ENCODE results near the gene AP2B1.

AP2B1 gene

GRCh38 chr17:35731239-35731916 lies 144.3 kb downstream of the AP2B1 start, which contains the start of gene RASL10B (continued):
- TF ChIP-seq ZBTB10 (tag by site-specific recombination; IDR thresholded peaks at IDR 0.05) (peak; percentile 92), ZNF23 (tag by site-specific recombination; IDR thresholded peaks at IDR 0.05; ENCODE audit: borderline replicate concordance) (no peak), ZNF214 (tag by site-specific recombination; IDR thresholded peaks at IDR 0.05; ENCODE audit: borderline replicate concordance) (no peak), ZBTB7A (tag by site-specific recombination; IDR thresholded peaks at IDR 0.05; ENCODE audit: low read depth) (no peak; the same call in 1 of the 2 replicates), ZNF555 (tag by site-specific recombination; conservative IDR thresholded peaks at IDR 0.05) (no peak), ZNF600 (tag by site-specific recombination; IDR thresholded peaks at IDR 0.05) (0 out of 2 replicates have a peak, but pooled peaks have one; percentile 33), ZBTB48 (tag by site-specific recombination; IDR thresholded peaks at IDR 0.05) (peak; percentile 59), PBX3 (CRISPR knock-in tag; IDR thresholded peaks at IDR 0.05) (0 out of 2 replicates have a peak, but pooled peaks have one; percentile 48), ZNF549 (tag by site-specific recombination; IDR thresholded peaks at IDR 0.05) (no peak), ZNF175 (tag by site-specific recombination; IDR thresholded peaks at IDR 0.05) (no peak), KLF1 (tag by site-specific recombination; IDR thresholded peaks at IDR 0.05) (0 out of 2 replicates have a peak, but pooled peaks have one; percentile 10), SCRT2 (tag by site-specific recombination; IDR thresholded peaks at IDR 0.05) (no peak), SP3 (tag by site-specific recombination; IDR thresholded peaks at IDR 0.05) (peak; percentile 45), ZNF548 (tag by site-specific recombination; IDR thresholded peaks at IDR 0.05) (no peak), ZNF529 (tag by site-specific recombination; IDR thresholded peaks at IDR 0.05; ENCODE audit: insufficient replicate concordance) (no peak), PRDM1 (tag by site-specific recombination; IDR thresholded peaks at IDR 0.05) (peak; percentile 83), ZNF629 (tag by site-specific recombination; IDR thresholded peaks at IDR 0.05) (peak; percentile 27; the same call in 1 of the 2 replicates), ZNF654 (tag by site-specific recombination; IDR thresholded peaks at IDR 0.05; ENCODE audit: low read depth) (no peak), ZNF623 (tag by site-specific recombination; IDR thresholded peaks at IDR 0.05) (no peak), ZNF341 (tag by site-specific recombination; IDR thresholded peaks at IDR 0.05; ENCODE audit: low read depth) (peak; percentile 70), ZNF221 (tag by site-specific recombination; IDR thresholded peaks at IDR 0.05; ENCODE audit: borderline replicate concordance) (no peak), KLF17 (tag by site-specific recombination; IDR thresholded peaks at IDR 0.05) (no peak; the same call in 1 of the 2 replicates), ZNF266 (tag by site-specific recombination; IDR thresholded peaks at IDR 0.05; ENCODE audit: low read depth) (no peak), ZSCAN30 (tag by site-specific recombination; IDR thresholded peaks at IDR 0.05) (peak; percentile 46; the same call in 1 of the 2 replicates), FEZF1 (tag by site-specific recombination; IDR thresholded peaks at IDR 0.05) (no peak), IKZF3 (tag by site-specific recombination; IDR thresholded peaks at IDR 0.05) (no peak; the same call in 1 of the 2 replicates), ZNF561 (tag by site-specific recombination; IDR thresholded peaks at IDR 0.05; ENCODE audit: borderline replicate concordance) (peak; percentile 60; the same call in 1 of the 2 replicates), ZNF473 (tag by site-specific recombination; IDR thresholded peaks at IDR 0.05) (no peak), BCL11B (tag by site-specific recombination; IDR thresholded peaks at IDR 0.05; ENCODE audit: low read depth) (peak; percentile 89), AEBP2 (tag by site-specific recombination; IDR thresholded peaks at IDR 0.05; ENCODE audit: borderline replicate concordance) (no peak), PRDM6 (tag by site-specific recombination; IDR thresholded peaks at IDR 0.05) (no peak)
